Kidney glomerular epithelial cell (primary cell): ENCODE results near the gene CCDC138.
"Not testable (repeated sequence)": the region's sequence is repeated elsewhere in the genome, so short reads cannot be mapped to it uniquely, and the experiment has no call there.

Source experiments
- DNase-seq: peaks from one replicate; lab custom pipeline; 2025; lab: John Stamatoyannopoulos, UW

CCDC138 gene

GRCh38 chr2:108786354-108787215 lies at the start of gene CCDC138:
TSS of gene CCDC138 (plus strand) at chr2:108786771. CDS start at chr2:108786823, 52 bp downstream.
- DNase-seq: peak; percentile 81

GRCh38 chr2:108757973-108758372 lies 28.6 kb upstream of the CCDC138 start:
- DNase-seq: not testable (repeated sequence)

- not testable (repeated sequence) for DNase-seq
These were observed 24.0 kb upstream of the CCDC138 start for GRCh38 chr2:108762618-108763017.

GRCh38 chr2:108766671-108767070 lies 19.9 kb upstream of the CCDC138 start:
- DNase-seq: not testable (repeated sequence)

GRCh38 chr2:108767859-108768258 lies 18.7 kb upstream of the CCDC138 start:
- not testable (repeated sequence) for DNase-seq

- DNase-seq: no peak
These were observed 10.1 kb upstream of the CCDC138 start for GRCh38 chr2:108776475-108776874.

GRCh38 chr2:108778857-108779256 lies 7.7 kb upstream of the CCDC138 start:
- no peak for DNase-seq

GRCh38 chr2:108786008-108786353 lies 590 bp upstream of the CCDC138 start:
- no peak for DNase-seq

- DNase-seq: no peak
These were observed 608 bp downstream of the CCDC138 start for GRCh38 chr2:108787216-108787541.

- no peak for DNase-seq
These were observed 16.6 kb downstream of the CCDC138 start for GRCh38 chr2:108803045-108803736.

- DNase-seq: no peak
These were observed 18.5 kb downstream of the CCDC138 start for GRCh38 chr2:108805032-108805431.

- no peak for DNase-seq
These were observed 19.2 kb downstream of the CCDC138 start for GRCh38 chr2:108805782-108806181.

GRCh38 chr2:108806371-108807113 lies 20.0 kb downstream of the CCDC138 start:
- DNase-seq: no peak

GRCh38 chr2:108809936-108810335 lies 23.4 kb downstream of the CCDC138 start:
- no peak for DNase-seq

GRCh38 chr2:108810993-108811957 lies 24.7 kb downstream of the CCDC138 start:
- DNase-seq: no peak

GRCh38 chr2:108813732-108814131 lies 27.2 kb downstream of the CCDC138 start:
- no peak for DNase-seq

GRCh38 chr2:108820482-108820881 lies 33.9 kb downstream of the CCDC138 start:
- no peak for DNase-seq

GRCh38 chr2:108823286-108823685 lies 36.7 kb downstream of the CCDC138 start:
- DNase-seq: no peak

GRCh38 chr2:108824316-108825070 lies 37.9 kb downstream of the CCDC138 start:
- no peak for DNase-seq

GRCh38 chr2:108825254-108825653 lies 38.7 kb downstream of the CCDC138 start:
- no peak for DNase-seq

GRCh38 chr2:108825736-108826135 lies 39.2 kb downstream of the CCDC138 start:
- DNase-seq: no peak
